HEK293 (cell line): ENCODE results near the gene C2orf42.

Experiments used
- PRDM1 ChIP-seq: fragments of 450-650 bp; formaldehyde crosslinking; IDR thresholded peaks from 2 replicates; pipeline ENCODE4; 2016; ENCODE audit warnings: missing biosample characterization, missing genetic modification characterization
- SP7 ChIP-seq: fragments of 450-650 bp; formaldehyde crosslinking; IDR thresholded peaks from 2 replicates; pipeline ENCODE4 v1.5.1; 2016; ENCODE audit warnings: missing biosample characterization, missing genetic modification characterization
- TCF7L2 ChIP-seq: IDR thresholded peaks from 2 replicates; pipeline ENCODE4 v1.6.1; 2011; ENCODE audit warnings: low read depth, mild to moderate bottlenecking, inconsistent platforms, low read length, moderate library complexity, borderline replicate concordance
- TRIM28 ChIP-seq: IDR thresholded peaks from 2 replicates; pipeline ENCODE4 v1.6.1; 2011; ENCODE audit warnings: low read length, control low read depth, borderline replicate concordance
- ZBTB10 ChIP-seq: fragments of 450-650 bp; formaldehyde crosslinking; IDR thresholded peaks from 2 replicates; pipeline ENCODE4 v1.5.1; 2016; ENCODE audit warnings: missing biosample characterization, missing genetic modification characterization
- ZBTB11 ChIP-seq: fragments of 450-650 bp; formaldehyde crosslinking; conservative IDR thresholded peaks from 2 replicates; pipeline ENCODE4 v1.5.1; 2016; ENCODE audit warnings: low read depth, missing biosample characterization, missing genetic modification characterization
- ZBTB17 ChIP-seq: fragments of 450-650 bp; formaldehyde crosslinking; IDR thresholded peaks from 2 replicates; pipeline ENCODE4 v1.5.1; 2016; ENCODE audit warnings: missing biosample characterization, missing genetic modification characterization
- ZFP41 ChIP-seq: fragments of 450-650 bp; formaldehyde crosslinking; IDR thresholded peaks from 2 replicates; pipeline ENCODE4 v1.5.1; 2016; ENCODE audit warnings: missing biosample characterization, missing genetic modification characterization, borderline replicate concordance
- ZNF114 ChIP-seq: fragments of 450-650 bp; formaldehyde crosslinking; IDR thresholded peaks from 2 replicates; pipeline ENCODE4 v1.5.0; 2017; ENCODE audit warnings: missing biosample characterization, missing genetic modification characterization
- ZNF121 ChIP-seq: fragments of 450-650 bp; formaldehyde crosslinking; IDR thresholded peaks from 2 replicates; pipeline ENCODE4 v1.5.1; 2016; ENCODE audit warnings: missing biosample characterization, missing genetic modification characterization
- ZNF214 ChIP-seq: fragments of 450-650 bp; formaldehyde crosslinking; IDR thresholded peaks from 2 replicates; pipeline ENCODE4 v1.5.1; 2017; ENCODE audit warnings: missing biosample characterization, mild to moderate bottlenecking, missing genetic modification characterization, borderline replicate concordance
- ZNF23 ChIP-seq: fragments of 450-650 bp; formaldehyde crosslinking; IDR thresholded peaks from 2 replicates; pipeline ENCODE4 v1.5.1; 2016; ENCODE audit warnings: missing biosample characterization, missing genetic modification characterization, borderline replicate concordance
- ZNF24 ChIP-seq: fragments of 450-650 bp; formaldehyde crosslinking; IDR thresholded peaks from 2 replicates; pipeline ENCODE4 v1.5.1; 2016; ENCODE audit warnings: missing biosample characterization, missing genetic modification characterization
- ZNF341 ChIP-seq: fragments of 450-650 bp; formaldehyde crosslinking; IDR thresholded peaks from 2 replicates; pipeline ENCODE4; 2016; ENCODE audit warnings: low read depth, missing biosample characterization, missing genetic modification characterization
- ZNF37A ChIP-seq: fragments of 450-650 bp; IDR thresholded peaks from 2 replicates; pipeline ENCODE4 v1.5.1; 2018; ENCODE audit warnings: missing biosample characterization, missing genetic modification characterization
- ZNF433 ChIP-seq: fragments of 450-650 bp; formaldehyde crosslinking; IDR thresholded peaks from 2 replicates; pipeline ENCODE4 v1.5.1; 2016; ENCODE audit warnings: missing biosample characterization, missing genetic modification characterization, low read depth
- ZNF514 ChIP-seq: fragments of 450-650 bp; formaldehyde crosslinking; IDR thresholded peaks from 2 replicates; pipeline ENCODE4 v1.5.1; 2016; ENCODE audit warnings: missing biosample characterization, missing genetic modification characterization
- ZNF561 ChIP-seq: fragments of 450-650 bp; IDR thresholded peaks from 2 replicates; pipeline ENCODE4 v1.5.1; 2018; ENCODE audit warnings: missing biosample characterization, missing genetic modification characterization, borderline replicate concordance
- ZNF596 ChIP-seq: fragments of 450-650 bp; IDR thresholded peaks from 2 replicates; pipeline ENCODE4 v1.5.0; 2018; ENCODE audit warnings: missing biosample characterization, mild to moderate bottlenecking, missing genetic modification characterization, moderate library complexity
- ZNF654 ChIP-seq: fragments of 450-650 bp; formaldehyde crosslinking; IDR thresholded peaks from 2 replicates; pipeline ENCODE4 v1.5.1; 2016; ENCODE audit warnings: low read depth, missing biosample characterization, missing genetic modification characterization
- ZNF660 ChIP-seq: fragments of 450-650 bp; IDR thresholded peaks from 2 replicates; pipeline ENCODE4 v1.5.1; 2018; ENCODE audit warnings: missing biosample characterization, mild to moderate bottlenecking, missing genetic modification characterization
- TF ChIP-seq, protein P1 (sequence below): fragments of 450-650 bp; formaldehyde crosslinking; IDR thresholded peaks from 2 replicates; pipeline ENCODE4 v1.5.1; 2016; ENCODE audit warnings: missing biosample characterization, missing genetic modification characterization, low read depth
- TF ChIP-seq, protein P2 (sequence below): fragments of 450-650 bp; formaldehyde crosslinking; IDR thresholded peaks from 2 replicates; pipeline ENCODE4 v1.5.1; 2016; ENCODE audit warnings: missing biosample characterization, missing genetic modification characterization
- TF ChIP-seq, protein P3 (sequence below): fragments of 450-650 bp; formaldehyde crosslinking; IDR thresholded peaks from 2 replicates; pipeline ENCODE4 v1.5.1; 2016; ENCODE audit warnings: missing biosample characterization, missing genetic modification characterization
- TF ChIP-seq, protein P4 (sequence below): fragments of 450-650 bp; formaldehyde crosslinking; IDR thresholded peaks from 2 replicates; pipeline ENCODE4; 2016; ENCODE audit warnings: missing biosample characterization, missing genetic modification characterization

The C2orf42 gene

GRCh38 chr2:70142590-70143313, 48.1 kb downstream of the C2orf42 start (continued):
- TF ChIP-seq, protein P1, sequence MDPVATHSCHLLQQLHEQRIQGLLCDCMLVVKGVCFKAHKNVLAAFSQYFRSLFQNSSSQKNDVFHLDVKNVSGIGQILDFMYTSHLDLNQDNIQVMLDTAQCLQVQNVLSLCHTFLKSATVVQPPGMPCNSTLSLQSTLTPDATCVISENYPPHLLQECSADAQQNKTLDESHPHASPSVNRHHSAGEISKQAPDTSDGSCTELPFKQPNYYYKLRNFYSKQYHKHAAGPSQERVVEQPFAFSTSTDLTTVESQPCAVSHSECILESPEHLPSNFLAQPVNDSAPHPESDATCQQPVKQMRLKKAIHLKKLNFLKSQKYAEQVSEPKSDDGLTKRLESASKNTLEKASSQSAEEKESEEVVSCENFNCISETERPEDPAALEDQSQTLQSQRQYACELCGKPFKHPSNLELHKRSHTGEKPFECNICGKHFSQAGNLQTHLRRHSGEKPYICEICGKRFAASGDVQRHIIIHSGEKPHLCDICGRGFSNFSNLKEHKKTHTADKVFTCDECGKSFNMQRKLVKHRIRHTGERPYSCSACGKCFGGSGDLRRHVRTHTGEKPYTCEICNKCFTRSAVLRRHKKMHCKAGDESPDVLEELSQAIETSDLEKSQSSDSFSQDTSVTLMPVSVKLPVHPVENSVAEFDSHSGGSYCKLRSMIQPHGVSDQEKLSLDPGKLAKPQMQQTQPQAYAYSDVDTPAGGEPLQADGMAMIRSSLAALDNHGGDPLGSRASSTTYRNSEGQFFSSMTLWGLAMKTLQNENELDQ (tag by site-specific recombination): no peak
- TF ChIP-seq ZNF24 (tag by site-specific recombination) (peak; percentile 93), ZNF114 (tag by site-specific recombination) (no peak), TRIM28 (no peak), ZBTB10 (tag by site-specific recombination) (peak; percentile 95), ZNF514 (tag by site-specific recombination) (no peak), SP7 (tag by site-specific recombination) (peak; percentile 94), ZNF121 (tag by site-specific recombination) (no peak), ZNF341 (tag by site-specific recombination) (no peak), ZNF660 (tag by site-specific recombination) (peak; percentile 45), ZNF561 (tag by site-specific recombination) (0 out of 2 replicates have a peak, but pooled peaks have one; percentile 22), ZNF214 (tag by site-specific recombination) (no peak), ZBTB17 (tag by site-specific recombination) (peak; percentile 96), ZNF654 (peak; percentile 62), ZNF37A (no peak), ZNF433 (tag by site-specific recombination) (no peak), ZNF23 (tag by site-specific recombination) (no peak), TCF7L2 (no peak), PRDM1 (tag by site-specific recombination) (peak; percentile 87), ZBTB11 (tag by site-specific recombination) (no peak), ZNF596 (tag by site-specific recombination) (no peak), ZFP41 (tag by site-specific recombination) (no peak)
- TF ChIP-seq, protein P2, sequence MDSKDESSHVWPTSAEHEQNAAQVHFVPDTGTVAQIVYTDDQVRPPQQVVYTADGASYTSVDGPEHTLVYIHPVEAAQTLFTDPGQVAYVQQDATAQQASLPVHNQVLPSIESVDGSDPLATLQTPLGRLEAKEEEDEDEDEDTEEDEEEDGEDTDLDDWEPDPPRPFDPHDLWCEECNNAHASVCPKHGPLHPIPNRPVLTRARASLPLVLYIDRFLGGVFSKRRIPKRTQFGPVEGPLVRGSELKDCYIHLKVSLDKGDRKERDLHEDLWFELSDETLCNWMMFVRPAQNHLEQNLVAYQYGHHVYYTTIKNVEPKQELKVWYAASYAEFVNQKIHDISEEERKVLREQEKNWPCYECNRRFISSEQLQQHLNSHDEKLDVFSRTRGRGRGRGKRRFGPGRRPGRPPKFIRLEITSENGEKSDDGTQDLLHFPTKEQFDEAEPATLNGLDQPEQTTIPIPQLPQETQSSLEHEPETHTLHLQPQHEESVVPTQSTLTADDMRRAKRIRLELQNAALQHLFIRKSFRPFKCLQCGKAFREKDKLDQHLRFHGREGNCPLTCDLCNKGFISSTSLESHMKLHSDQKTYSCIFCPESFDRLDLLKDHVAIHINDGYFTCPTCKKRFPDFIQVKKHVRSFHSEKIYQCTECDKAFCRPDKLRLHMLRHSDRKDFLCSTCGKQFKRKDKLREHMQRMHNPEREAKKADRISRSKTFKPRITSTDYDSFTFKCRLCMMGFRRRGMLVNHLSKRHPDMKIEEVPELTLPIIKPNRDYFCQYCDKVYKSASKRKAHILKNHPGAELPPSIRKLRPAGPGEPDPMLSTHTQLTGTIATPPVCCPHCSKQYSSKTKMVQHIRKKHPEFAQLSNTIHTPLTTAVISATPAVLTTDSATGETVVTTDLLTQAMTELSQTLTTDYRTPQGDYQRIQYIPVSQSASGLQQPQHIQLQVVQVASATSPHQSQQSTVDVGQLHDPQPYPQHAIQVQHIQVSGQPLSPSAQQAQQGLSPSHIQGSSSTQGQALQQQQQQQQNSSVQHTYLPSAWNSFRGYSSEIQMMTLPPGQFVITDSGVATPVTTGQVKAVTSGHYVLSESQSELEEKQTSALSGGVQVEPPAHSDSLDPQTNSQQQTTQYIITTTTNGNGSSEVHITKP (tag by site-specific recombination): peak; percentile 64
- TF ChIP-seq, protein P3, sequence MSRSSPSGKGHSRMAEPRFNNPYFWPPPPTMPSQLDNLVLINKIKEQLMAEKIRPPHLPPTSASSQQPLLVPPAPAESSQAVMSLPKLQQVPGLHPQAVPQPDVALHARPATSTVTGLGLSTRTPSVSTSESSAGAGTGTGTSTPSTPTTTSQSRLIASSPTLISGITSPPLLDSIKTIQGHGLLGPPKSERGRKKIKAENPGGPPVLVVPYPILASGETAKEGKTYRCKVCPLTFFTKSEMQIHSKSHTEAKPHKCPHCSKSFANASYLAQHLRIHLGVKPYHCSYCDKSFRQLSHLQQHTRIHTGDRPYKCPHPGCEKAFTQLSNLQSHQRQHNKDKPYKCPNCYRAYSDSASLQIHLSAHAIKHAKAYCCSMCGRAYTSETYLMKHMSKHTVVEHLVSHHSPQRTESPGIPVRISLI (tag by site-specific recombination): peak; percentile 58; the same call in 1 of the 2 replicates
- TF ChIP-seq, protein P4, sequence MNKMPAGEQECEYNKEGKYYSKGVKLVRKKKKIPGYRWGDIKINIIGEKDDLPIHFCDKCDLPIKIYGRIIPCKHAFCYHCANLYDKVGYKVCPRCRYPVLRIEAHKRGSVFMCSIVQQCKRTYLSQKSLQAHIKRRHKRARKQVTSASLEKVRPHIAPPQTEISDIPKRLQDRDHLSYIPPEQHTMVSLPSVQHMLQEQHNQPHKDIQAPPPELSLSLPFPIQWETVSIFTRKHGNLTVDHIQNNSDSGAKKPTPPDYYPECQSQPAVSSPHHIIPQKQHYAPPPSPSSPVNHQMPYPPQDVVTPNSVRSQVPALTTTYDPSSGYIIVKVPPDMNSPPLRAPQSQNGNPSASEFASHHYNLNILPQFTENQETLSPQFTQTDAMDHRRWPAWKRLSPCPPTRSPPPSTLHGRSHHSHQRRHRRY (tag by site-specific recombination): no peak
